ENCODE data around the gene MSANTD4.
"Not testable (repeated sequence)": the region's sequence is repeated elsewhere in the genome, so short reads cannot be mapped to it uniquely, and the experiment has no call there.

Gene MSANTD4

DNA sequence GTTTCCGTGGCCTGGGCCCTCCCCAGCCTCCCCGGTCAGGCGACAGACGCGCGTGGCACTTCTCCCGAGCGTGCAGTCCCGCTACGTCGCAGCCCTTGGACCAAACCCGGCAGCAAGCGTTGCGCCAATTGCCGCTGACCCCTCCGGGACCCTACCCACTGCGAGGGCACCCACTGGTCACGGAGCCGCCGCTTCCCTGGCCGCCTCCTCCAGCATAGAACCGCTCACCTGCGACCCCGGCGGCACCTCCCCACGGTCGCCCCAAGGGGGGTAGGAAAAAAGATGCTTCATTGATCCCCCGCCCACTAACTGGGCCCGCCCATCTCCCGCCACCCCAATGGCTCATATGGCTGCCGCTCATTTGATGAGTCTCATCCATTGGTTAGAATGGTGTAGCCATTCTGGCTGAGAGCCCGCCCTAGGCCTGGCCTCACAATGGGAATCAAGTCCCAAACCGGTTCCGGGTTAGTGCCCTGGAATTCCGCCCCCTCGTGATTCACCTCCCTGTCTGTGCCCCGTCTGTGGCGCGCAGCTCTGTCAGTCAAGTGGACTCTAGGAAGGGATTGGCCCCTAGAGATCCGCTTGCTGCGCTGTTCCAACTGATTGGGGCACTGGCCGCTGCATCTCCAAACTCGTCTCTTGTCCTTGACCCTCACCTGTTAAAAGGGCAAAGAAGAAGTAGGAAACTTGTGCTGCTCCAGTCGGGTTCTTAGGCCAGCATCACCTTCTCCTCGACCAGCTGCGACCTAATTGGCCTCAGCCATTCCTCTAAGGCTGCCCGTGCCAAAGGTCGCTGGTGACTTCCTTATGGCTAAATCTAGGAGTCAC is at the start of gene MSANTD4:
Gene MSANTD4 (minus strand): TSS at position 274 of the 828 bp plus-strand sequence. CDS start 11,323 bp downstream, outside the sequence.
- peak; percentile 98 for DNase-seq

- no peak for DNase-seq
Observed at GRCh38 chr11:106070606-106071005, 48.6 kb upstream of the MSANTD4 start.

- no peak for DNase-seq
Observed at GRCh38 chr11:106063009-106063408, 41.0 kb upstream of the MSANTD4 start.

DNA sequence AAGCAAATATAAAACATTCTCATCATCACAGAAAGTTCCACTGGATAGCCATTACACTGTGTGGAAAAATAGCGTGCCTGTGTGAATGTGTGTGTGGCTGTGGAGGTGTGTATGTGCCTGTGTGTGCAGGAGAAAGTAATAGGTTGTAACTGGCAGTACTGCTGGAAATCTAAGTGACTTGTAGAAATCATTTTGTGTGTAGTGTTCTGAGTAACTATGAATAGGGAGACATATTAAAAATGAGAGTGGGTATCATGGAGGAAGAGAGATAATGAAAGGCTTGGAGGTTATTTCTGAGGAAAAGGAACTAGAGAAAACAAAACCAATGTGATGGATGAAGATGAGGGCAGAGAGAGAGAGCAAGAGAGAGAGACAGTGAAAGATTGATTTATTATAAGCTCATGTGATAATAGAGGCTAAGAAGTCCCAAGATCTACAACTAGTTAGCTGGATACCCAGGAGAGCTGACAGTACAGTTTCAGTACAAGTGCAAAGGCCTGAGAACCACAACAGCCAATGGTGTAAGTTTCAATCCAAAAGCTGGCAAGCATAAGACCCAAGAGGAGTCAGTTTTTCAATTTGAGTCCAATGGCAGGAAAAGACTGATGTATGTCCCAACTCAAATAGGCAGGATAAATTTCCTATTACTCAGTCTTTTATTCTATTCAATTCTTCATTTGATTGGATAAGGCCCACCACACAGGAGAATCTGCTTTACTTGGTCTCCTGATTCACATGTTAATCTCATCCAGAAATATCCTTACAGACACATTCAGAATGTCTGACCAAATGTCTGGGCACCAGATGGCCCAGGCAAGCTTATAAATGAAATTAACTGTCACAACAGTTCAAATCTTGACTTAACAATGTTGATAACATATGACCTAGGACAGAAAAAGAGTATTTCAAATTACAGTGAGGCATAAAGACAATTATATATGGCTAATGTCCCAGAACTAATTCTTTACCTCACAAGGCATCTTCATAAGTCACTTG is 40.2 kb upstream of the MSANTD4 start:
- no peak for DNase-seq

DNA sequence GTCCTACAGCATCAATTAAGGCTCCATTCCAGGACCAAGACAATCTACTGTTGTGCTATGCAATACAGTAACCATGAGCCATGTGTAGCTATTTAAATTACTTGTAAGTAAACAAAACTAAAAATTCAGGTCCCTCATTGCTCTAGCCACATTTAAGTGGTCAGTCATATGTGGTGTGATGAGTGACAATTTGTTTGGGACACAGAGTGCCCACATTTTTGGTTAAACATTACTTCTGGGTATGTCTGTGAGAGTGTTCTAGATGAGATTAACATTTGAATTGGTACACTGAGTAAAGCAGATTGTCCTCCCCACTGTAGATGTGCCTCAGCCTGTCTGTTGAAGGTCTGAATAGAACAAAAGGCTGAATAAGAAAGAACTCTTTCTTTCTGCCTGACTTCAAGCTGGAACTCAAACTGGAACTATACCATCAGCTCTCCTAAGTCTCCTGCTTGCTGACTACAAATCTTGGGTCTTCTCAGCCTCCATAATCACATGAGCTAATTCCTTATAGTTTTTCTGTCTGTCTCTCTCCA is 39.3 kb upstream of the MSANTD4 start:
- DNase-seq, result no peak

GRCh38 chr11:106059617-106060016 is 37.6 kb upstream of the MSANTD4 start:
- DNase-seq, result no peak

GRCh38 chr11:106058377-106058776 is 36.3 kb upstream of the MSANTD4 start:
- not testable (repeated sequence) for DNase-seq

DNA sequence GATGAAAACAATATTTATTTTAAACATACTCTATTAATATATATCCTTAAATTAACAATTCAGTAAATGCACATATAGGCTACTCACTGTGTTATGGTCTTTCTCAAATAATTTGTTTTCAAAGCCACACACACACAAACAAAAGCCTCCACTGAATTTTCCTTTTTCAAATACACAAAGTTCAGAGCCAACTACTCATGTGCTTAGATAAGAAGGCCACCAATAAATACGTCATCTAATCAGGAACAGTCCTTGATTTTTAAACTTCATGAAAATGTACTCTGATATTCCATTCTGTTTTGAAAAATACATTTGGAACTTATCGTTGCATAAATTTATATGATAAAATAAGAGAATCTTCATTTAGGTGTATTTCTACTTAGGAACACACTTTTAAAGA is 29.1 kb upstream of the MSANTD4 start:
- DNase-seq, result no peak

GRCh38 chr11:106049727-106050476 is 27.9 kb upstream of the MSANTD4 start:
- no peak for DNase-seq

DNA sequence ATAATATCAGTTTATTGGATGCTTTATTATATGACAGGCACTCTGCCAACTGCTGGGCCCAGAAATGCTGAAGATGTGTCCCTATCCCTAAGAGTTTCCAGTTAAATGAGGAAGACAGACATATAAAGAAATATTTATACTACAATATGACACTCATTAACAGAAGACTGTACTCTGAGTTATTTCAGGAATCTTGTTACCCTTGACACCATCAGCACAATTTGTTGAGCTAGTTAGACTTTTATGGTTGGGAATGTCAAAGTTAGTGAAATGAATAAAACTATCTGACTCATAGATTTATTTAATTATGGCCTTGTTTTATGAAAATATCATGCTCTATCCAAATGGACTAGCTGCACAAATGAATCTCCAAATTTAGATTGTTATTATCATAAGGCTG is 25.6 kb upstream of the MSANTD4 start:
- DNase-seq, result no peak

GRCh38 chr11:106043540-106043939 is 21.5 kb upstream of the MSANTD4 start:
- no peak for DNase-seq

DNA sequence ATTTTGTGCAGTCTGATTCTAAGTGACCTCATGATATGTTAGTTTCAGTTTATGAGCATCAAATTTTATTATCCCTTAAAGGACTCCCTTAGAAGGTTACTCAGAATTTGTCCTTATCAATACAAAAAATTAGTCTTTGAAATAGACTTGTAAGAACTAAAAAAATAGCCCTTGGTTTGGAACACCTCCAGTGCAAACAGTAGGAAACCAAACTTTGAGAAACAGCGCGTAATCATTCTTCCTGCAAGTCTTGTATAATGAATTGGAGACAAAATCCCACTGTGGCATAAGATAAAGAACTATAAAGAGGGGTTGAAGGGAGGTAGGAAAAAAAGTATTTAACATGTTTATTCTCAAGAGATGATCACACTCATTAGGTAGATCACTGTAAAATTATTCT is 10.8 kb upstream of the MSANTD4 start:
- no peak for DNase-seq

DNA sequence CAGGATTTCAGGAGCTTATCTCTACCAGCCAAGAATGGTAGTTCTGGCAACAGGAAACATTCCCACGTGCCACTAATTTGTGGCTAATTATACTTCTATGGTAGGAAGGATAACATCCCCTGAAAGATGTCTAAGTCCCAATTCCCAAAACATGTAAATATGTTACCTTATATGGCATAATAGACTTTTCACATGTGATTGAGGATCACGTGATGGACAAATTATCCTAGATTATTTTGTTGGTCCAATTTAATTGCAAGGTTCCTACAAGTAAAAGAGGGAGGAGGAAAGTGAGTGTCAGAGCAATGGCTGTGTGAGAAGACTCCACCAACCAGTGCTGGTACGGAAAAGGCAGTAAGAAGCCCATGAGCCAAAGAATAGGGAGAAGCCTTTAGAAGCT is 9.9 kb upstream of the MSANTD4 start:
- DNase-seq, result no peak

DNA sequence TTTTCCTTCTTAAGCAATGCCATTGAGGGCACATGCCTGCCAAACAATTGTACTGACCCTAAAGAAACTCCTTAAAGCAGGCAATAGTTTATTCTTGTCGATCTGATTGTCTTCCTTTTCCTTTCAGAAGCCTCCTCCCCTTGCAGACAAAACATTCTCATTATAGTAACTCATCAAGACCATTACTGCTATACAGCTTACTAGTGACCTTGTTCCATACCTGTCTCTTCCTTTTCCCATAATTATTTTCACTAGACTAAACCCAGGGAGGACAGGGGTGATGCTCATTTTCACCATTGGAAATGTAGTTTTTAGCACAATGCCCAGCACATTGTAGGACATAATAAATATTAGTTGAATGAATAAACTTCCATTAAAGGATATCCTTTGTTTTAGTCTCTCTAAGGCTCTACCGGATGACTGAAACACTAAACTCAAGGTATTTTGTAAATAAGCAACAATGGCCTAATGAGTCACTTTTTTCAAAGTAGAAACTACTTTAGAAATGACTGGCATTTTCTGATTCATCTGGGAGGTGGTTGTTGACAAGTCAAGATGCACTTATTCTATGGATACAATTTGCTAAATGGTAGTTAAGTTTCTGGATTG is 9.3 kb upstream of the MSANTD4 start:
- no peak for DNase-seq

DNA sequence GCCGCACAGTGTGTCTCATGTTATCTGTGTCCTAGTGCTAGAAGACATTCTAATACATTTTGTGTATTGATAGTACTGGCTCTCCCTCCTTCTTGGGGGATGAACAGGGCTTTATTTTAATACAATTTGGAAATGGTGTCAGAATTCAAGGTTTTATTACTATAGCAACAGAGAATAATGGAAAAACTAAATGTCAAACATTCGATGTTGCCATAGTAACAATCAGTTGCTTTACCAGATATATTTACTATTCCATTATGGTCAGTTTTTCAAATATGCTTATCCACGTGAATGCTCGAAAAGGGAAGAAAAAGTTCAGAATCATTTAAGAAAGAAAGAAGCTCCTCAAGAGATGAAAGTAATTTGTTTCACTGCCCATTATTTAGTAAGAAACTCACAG is 8.6 kb upstream of the MSANTD4 start:
- DNase-seq, result no peak

DNA sequence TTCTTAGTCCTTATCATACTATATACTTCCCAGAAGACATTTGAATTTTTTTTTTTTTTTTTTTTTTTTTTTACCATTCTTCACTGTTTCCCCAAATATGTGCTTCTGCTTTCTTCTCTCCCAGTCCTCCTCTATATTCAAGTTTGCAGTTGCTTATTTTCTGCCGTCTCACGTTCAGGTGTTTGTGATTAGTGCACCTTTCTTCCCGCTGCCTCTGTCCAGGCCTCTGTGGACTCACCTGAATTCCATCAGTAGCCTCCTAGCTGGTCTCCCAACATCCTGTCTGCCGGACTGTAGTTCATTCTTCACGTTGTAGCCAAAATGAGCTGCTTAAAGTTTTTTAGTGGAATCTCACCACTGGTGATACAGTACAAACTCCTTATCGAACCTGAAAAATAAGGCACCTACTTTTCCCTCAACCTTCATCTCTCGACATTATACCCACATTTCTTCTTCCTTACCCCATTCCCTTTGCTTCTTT is 795 bp upstream of the MSANTD4 start:
- DNase-seq, result no peak

GRCh38 chr11:106021181-106021966 is 666 bp downstream of the MSANTD4 start:
- no peak for DNase-seq

DNA sequence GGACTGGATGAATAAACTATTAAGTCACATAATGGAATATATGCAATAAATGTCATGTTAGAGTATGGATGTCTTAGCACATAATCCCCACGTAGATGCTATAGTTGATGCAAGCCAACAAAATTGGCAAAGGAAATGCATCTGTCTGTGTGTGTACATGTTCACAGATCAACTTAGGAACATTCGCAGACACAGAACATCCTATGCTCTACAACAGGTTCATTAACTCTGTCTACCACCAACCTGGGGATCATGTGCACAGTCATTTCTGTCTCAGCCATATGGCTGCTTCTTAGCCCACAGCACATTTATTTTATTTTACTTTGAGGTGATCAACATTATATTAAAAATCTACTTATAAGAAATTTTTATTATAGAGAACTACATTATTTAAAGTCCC is 4.9 kb downstream of the MSANTD4 start:
- no peak for DNase-seq

DNA sequence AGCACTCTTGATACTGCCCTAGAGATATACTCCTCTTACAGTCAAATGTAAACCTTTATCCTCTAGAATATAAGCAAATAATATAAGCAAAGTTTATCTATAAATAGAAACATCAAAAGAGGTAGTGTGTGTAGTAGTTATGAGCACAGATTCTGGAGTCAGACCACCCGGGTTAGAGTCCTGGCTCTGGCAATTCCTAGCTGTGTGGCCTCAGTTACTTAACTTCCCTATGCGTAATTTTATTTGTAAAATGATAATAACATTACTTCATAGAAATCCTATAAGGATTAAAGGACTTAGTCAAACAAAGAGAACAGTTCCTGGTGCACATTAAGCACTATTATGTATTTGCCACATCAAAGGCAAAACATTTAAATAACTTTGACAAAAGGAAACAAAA is 7.0 kb downstream of the MSANTD4 start:
- no peak for DNase-seq

- DNase-seq, result no peak
Observed at GRCh38 chr11:106014620-106015019, 7.4 kb downstream of the MSANTD4 start.

- no peak for DNase-seq
Observed at GRCh38 chr11:106014035-106014434, 8.0 kb downstream of the MSANTD4 start.
